ENCODE data around the gene CFAP57. TPM values are rescaled to one million over a fixed set of nuclear protein-coding genes. Genes with fewer than 3 reads are reported as not detected.
A peak's percentile ranks its signal among the peaks of the same experiment; 100 is the strongest.

CFAP57 gene
- total RNA-seq, 2 donors from 2014 or later: 0.66 TPM; not detected in 1

- peak overlapping the region; percentile 36 for H3K4me3 ChIP-seq
Measured at GRCh38 chr1:43271186-43272118, 99.3 kb downstream of the CFAP57 start.

GRCh38 chr1:43272161-43272560 lies 100.0 kb downstream of the CFAP57 start:
- intact Hi-C loops (cut with DNase I): no loop called here
- DNase-seq: no peak
- no peaks in the 10 kb centered on the region for H3K27me3 ChIP-seq
- H3K4me3 ChIP-seq: no peak overlapping the region
- no peaks in the 10 kb centered on the region for H3K9me3 ChIP-seq
- no peak for TF ChIP-seq CTCF (IDR thresholded peaks at IDR 0.05)
- H3K36me3 ChIP-seq: no peaks in the 10 kb centered on the region
- H3K9ac ChIP-seq (ENCODE audit: low read depth in 2 of 2, low read length in 2 of 2): peak overlapping the region in 1 of 2 donors; percentile 89
- no peaks in the 10 kb centered on the region for H3K4me1 ChIP-seq
- no peak overlapping the region for H3K27ac ChIP-seq

More at GRCh38 chr1:43271186-43272118, 99.3 kb downstream of the CFAP57 start:
- H3K36me3 ChIP-seq: no peaks in the 10 kb centered on the region
- no peak for TF ChIP-seq CTCF (IDR thresholded peaks at IDR 0.05)
- H3K27ac ChIP-seq: peak overlapping the region; percentile 80
- H3K27me3 ChIP-seq: no peaks in the 10 kb centered on the region
- H3K4me1 ChIP-seq: no peaks in the 10 kb centered on the region
- no peaks in the 10 kb centered on the region for H3K9me3 ChIP-seq
- DNase-seq: no peak
- intact Hi-C loops (cut with DNase I): no loop called here
- H3K9ac ChIP-seq (ENCODE audit: low read depth in 2 of 2, low read length in 2 of 2): peak overlapping the region; percentile 25 to 89

GRCh38 chr1:43272576-43273571 lies 100.7 kb downstream of the CFAP57 start:
- H3K27ac ChIP-seq: no peak overlapping the region
- no peaks in the 10 kb centered on the region for H3K27me3 ChIP-seq
- H3K4me3 ChIP-seq: no peak overlapping the region
- no peak for TF ChIP-seq CTCF (IDR thresholded peaks at IDR 0.05)
- H3K4me1 ChIP-seq: no peaks in the 10 kb centered on the region
- H3K9ac ChIP-seq (ENCODE audit: low read depth in 2 of 2, low read length in 2 of 2): no peak overlapping the region
- no peaks in the 10 kb centered on the region for H3K36me3 ChIP-seq
- intact Hi-C loops (cut with DNase I): no loop called here
- no peak for DNase-seq
- no peaks in the 10 kb centered on the region for H3K9me3 ChIP-seq

- Histone ChIP-seq H3K9me3 (no peaks in the 10 kb centered on the region), H3K9ac (ENCODE audit: low read depth in 2 of 2, low read length in 2 of 2) (no peak overlapping the region), H3K4me1 (no peaks in the 10 kb centered on the region), H3K36me3 (no peaks in the 10 kb centered on the region), H3K27me3 (no peaks in the 10 kb centered on the region), H3K27ac (no peak overlapping the region), H3K4me3 (no peak overlapping the region)
- no peak for DNase-seq
- TF ChIP-seq CTCF (IDR thresholded peaks at IDR 0.05): no peak
- intact Hi-C loops (cut with DNase I): no loop called here
Measured at GRCh38 chr1:43273708-43274107, 101.6 kb downstream of the CFAP57 start.

- H3K9me3 ChIP-seq: no peaks in the 10 kb centered on the region
- H3K36me3 ChIP-seq: no peaks in the 10 kb centered on the region
- no peak overlapping the region for H3K9ac ChIP-seq (ENCODE audit: low read depth in 2 of 2, low read length in 2 of 2)
- intact Hi-C loops (cut with DNase I): no loop called here
- H3K4me3 ChIP-seq: no peak overlapping the region
- H3K4me1 ChIP-seq: no peaks in the 10 kb centered on the region
- no peak for TF ChIP-seq CTCF (IDR thresholded peaks at IDR 0.05)
- DNase-seq: no peak
- H3K27ac ChIP-seq: no peak overlapping the region
- no peaks in the 10 kb centered on the region for H3K27me3 ChIP-seq
Measured at GRCh38 chr1:43274125-43274803, 102.1 kb downstream of the CFAP57 start.

Data from colonic mucosa (tissue), 4 donors.